A549 (cell line): ENCODE data around the gene ERCC6. TPM values are rescaled to one million over a fixed set of nuclear protein-coding genes. Genes with fewer than 3 reads are reported as not detected.

Source experiments
- ATAC-seq, 2 experiments: fragments of 200-7000 bp in 1 of 2; fragments of >200 bp in 1 of 2; cut with Nextera tagmentation in 1 of 2; cut with Tn5 transposase in 1 of 2; 3 replicates each; pipeline versions ENCODE4 v1.8.0 to v1.9.1; 2018 to 2020; ENCODE audit warnings: mild to moderate bottlenecking in 1 of 2, moderate library complexity in 1 of 2
- CTCF ChIA-PET: fragments of 300-600 bp; sonication (Branson Sonifier 250); formaldehyde crosslinking; extraction: SDS; loops from one replicate; lab custom pipeline; 2021; ENCODE audit warnings: antibody characterized with exemption, inconsistent platforms; lab: Yijun Ruan, JAX
- POLR2A ChIA-PET: fragments of 350-600 bp; formaldehyde crosslinking; extraction: SDS; loops from one replicate; lab custom pipeline; 2021; ENCODE audit warnings: antibody characterized with exemption, inconsistent platforms; lab: Yijun Ruan, JAX
- DNase-seq, 2 experiments: peaks; one replicate each; pipeline versions ENCODE4 v3.0.0 to v3.0.0-alpha.2; 2011 to 2016; ENCODE audit warnings: low read depth in 1 of 2, low spot score in 1 of 2
- FAIRE-seq: peaks from 2 replicates; lab custom pipeline; 2011; peaks lifted over from hg19 to GRCh38; lab: Jason Lieb, UNC
- H3K27ac ChIP-seq, 2 experiments: fragments of >200 bp; sonication (Bioruptor Twin); formaldehyde crosslinking; 3 replicates each; pipeline ENCODE4 v1.5.1; 2016 to 2017
- H3K4me1 ChIP-seq: fragments of >200 bp; sonication (Bioruptor Twin); formaldehyde crosslinking; 3 replicates; pipeline ENCODE4 v1.6.1; 2016
- H3K4me2 ChIP-seq: fragments of >200 bp; sonication (Bioruptor Twin); formaldehyde crosslinking; 3 replicates; pipeline ENCODE4 v1.6.1; 2016
- H3K4me3 ChIP-seq: fragments of >200 bp; sonication (Bioruptor Twin); formaldehyde crosslinking; 3 replicates; pipeline ENCODE4 v1.5.1; 2016
- H3K9me3 ChIP-seq: fragments of >200 bp; sonication (Bioruptor Twin); formaldehyde crosslinking; 3 replicates; pipeline ENCODE4 v1.6.1; 2016
- BHLHE40 ChIP-seq: IDR thresholded peaks from 2 replicates; pipeline ENCODE4 v1.6.1; 2012; ENCODE audit warnings: low read depth, low read length, inconsistent platforms
- CEBPB ChIP-seq, 2 experiments: fragments of >200 bp in 1 of 2; sonication (Bioruptor Twin) in 1 of 2; formaldehyde crosslinking in 1 of 2; IDR thresholded peaks; 2 replicates each; pipeline ENCODE4 v1.6.1; 2012 to 2016
- CTCF ChIP-seq: fragments of >200 bp; sonication (Bioruptor Twin); formaldehyde crosslinking; IDR thresholded peaks from 3 replicates; pipeline ENCODE4 v1.5.1; 2016
- ELK1 ChIP-seq: fragments of 150-350 bp; IDR thresholded peaks from 2 replicates; pipeline ENCODE4 v1.6.1; 2014; ENCODE audit warnings: low read depth, mild to moderate bottlenecking, low read length
- EP300 ChIP-seq, 2 experiments: fragments of >200 bp; sonication (Bioruptor Twin); formaldehyde crosslinking; IDR thresholded peaks; 2 replicates in 1 of 2; 3 replicates in 1 of 2; pipeline ENCODE4 v1.6.1; 2016 to 2017
- ESRRA ChIP-seq: fragments of 150-350 bp; IDR thresholded peaks from 2 replicates; pipeline ENCODE4 v1.6.1; 2014; ENCODE audit warnings: mild to moderate bottlenecking, low read length, borderline replicate concordance
- FOSB ChIP-seq: fragments of 250-450 bp; sonication (Bioruptor Pico); IDR thresholded peaks from 2 replicates; pipeline ENCODE4 v1.5.0; 2020; ENCODE audit warnings: mild to moderate bottlenecking, moderate library complexity
- FOSL2 ChIP-seq, 2 experiments: fragments of 450-650 bp in 1 of 2; fragments of >200 bp in 1 of 2; sonication (Bioruptor Twin) in 1 of 2; formaldehyde crosslinking; IDR thresholded peaks; 2 replicates each; pipeline versions ENCODE4 v1.5.0 to v1.6.1; 2016 to 2020; ENCODE audit warnings: mild to moderate bottlenecking in 1 of 2, moderate library complexity in 1 of 2
- FOXS1 ChIP-seq: fragments of 250-450 bp; sonication (Bioruptor Pico); IDR thresholded peaks from 2 replicates; pipeline ENCODE4 v1.5.0; 2020; ENCODE audit warnings: mild to moderate bottlenecking, moderate library complexity
- GATA3 ChIP-seq: IDR thresholded peaks from 2 replicates; pipeline ENCODE4 v1.6.1; 2012; ENCODE audit warnings: borderline replicate concordance
- HDAC2 ChIP-seq: fragments of 200-600 bp; sonication (generic); IDR thresholded peaks from 2 replicates; pipeline ENCODE4 v1.6.1; 2016
- HEYL ChIP-seq: fragments of 250-450 bp; sonication (Bioruptor Pico); IDR thresholded peaks from 2 replicates; pipeline ENCODE4 v1.8.0; 2021; ENCODE audit warnings: mild to moderate bottlenecking, moderate library complexity
- HOXA7 ChIP-seq: fragments of 250-450 bp; sonication (Bioruptor Pico); IDR thresholded peaks from 2 replicates; pipeline ENCODE4 v1.5.0; 2020; ENCODE audit warnings: mild to moderate bottlenecking, moderate library complexity
- HOXB13 ChIP-seq: fragments of 250-450 bp; sonication (Bioruptor Pico); IDR thresholded peaks from 2 replicates; pipeline ENCODE4 v1.5.0; 2020; ENCODE audit warnings: low read depth, mild to moderate bottlenecking, moderate library complexity
- HOXB5 ChIP-seq: fragments of 250-450 bp; sonication (Bioruptor Pico); IDR thresholded peaks from 2 replicates; pipeline ENCODE4 v1.5.0; 2020; ENCODE audit warnings: mild to moderate bottlenecking, moderate library complexity
- JUN ChIP-seq, 2 experiments: fragments of >200 bp; sonication (Bioruptor Twin); formaldehyde crosslinking; IDR thresholded peaks; 2 replicates in 1 of 2; 3 replicates in 1 of 2; pipeline ENCODE4 v1.6.1; 2016 to 2017
- KDM1A ChIP-seq: fragments of 200-600 bp; sonication (generic); IDR thresholded peaks from 2 replicates; pipeline ENCODE4 v1.6.1; 2016; ENCODE audit warnings: low read depth, mild to moderate bottlenecking
- KDM5A ChIP-seq: fragments of 200-600 bp; sonication (generic); IDR thresholded peaks from 2 replicates; pipeline ENCODE4 v1.6.1; 2016; ENCODE audit warnings: antibody characterized with exemption, mild to moderate bottlenecking
- MAFK ChIP-seq: fragments of 450-650 bp; IDR thresholded peaks from 2 replicates; pipeline ENCODE4 v1.6.1; 2014; ENCODE audit not compliant: partially characterized antibody
- MAX ChIP-seq: IDR thresholded peaks from 2 replicates; pipeline ENCODE4 v1.6.1; 2012
- NFE2L2 ChIP-seq: fragments of 150-350 bp; conservative IDR thresholded peaks from 2 replicates; pipeline ENCODE4 v1.6.1; 2014; ENCODE audit warnings: low read length
- POLR2AphosphoS2 ChIP-seq: conservative IDR thresholded peaks from 2 replicates; pipeline ENCODE4 v1.6.1; 2012; ENCODE audit warnings: low read length, improper control_type of control experiment, inconsistent platforms
- RCOR1 ChIP-seq: fragments of 150-350 bp; IDR thresholded peaks from 2 replicates; pipeline ENCODE4 v1.6.1; 2014; ENCODE audit warnings: antibody characterized with exemption, low read length, low read depth
- REST ChIP-seq: fragments of 200-600 bp; sonication (generic); IDR thresholded peaks from 2 replicates; pipeline ENCODE4 v1.6.1; 2016; ENCODE audit warnings: antibody characterized with exemption, mild to moderate bottlenecking, moderate library complexity
- RFX5 ChIP-seq: fragments of 450-650 bp; IDR thresholded peaks from 2 replicates; pipeline ENCODE4 v1.7.1; 2014; ENCODE audit warnings: antibody characterized with exemption, mild to moderate bottlenecking, moderate library complexity
- RNF2 ChIP-seq: fragments of 200-600 bp; sonication (generic); IDR thresholded peaks from 2 replicates; pipeline ENCODE4 v1.6.1; 2016; ENCODE audit warnings: low read depth, mild to moderate bottlenecking, antibody characterized with exemption, moderate library complexity, borderline replicate concordance
- TP53 ChIP-seq: fragments of 250-450 bp; sonication (Bioruptor Pico); IDR thresholded peaks from 2 replicates; pipeline ENCODE4 v1.5.0; 2021; ENCODE audit warnings: mild to moderate bottlenecking, moderate library complexity
- USF2 ChIP-seq: fragments of 450-650 bp; IDR thresholded peaks from 2 replicates; pipeline ENCODE4 v1.6.1; 2014; ENCODE audit warnings: antibody characterized with exemption
- ZFP36 ChIP-seq: fragments of 450-650 bp; IDR thresholded peaks from 2 replicates; pipeline ENCODE4 v1.6.1; 2014; ENCODE audit warnings: borderline replicate concordance; ENCODE audit not compliant: partially characterized antibody
- ZNF302 ChIP-seq: fragments of 250-450 bp; sonication (Bioruptor Pico); IDR thresholded peaks from 2 replicates; pipeline ENCODE4 v1.9.0; 2021; ENCODE audit warnings: inconsistent platforms, mild to moderate bottlenecking, moderate library complexity
- WGBS: methylation state at CpG from one replicate; pipeline ENCODE4 v1.1.6; 2017; ENCODE audit errors: missing lambda C conversion rate; 5-methylcytosine and 5-hydroxymethylcytosine counted together
- polyA plus RNA-seq, 4 experiments: library from polyadenylated mRNA; depleted of rRNA in 3 of 4; stranded (reverse); fragments of >200 nt; fragmentation: RNase III in 1 of 4; extraction: RNeasy Plus Mini Kit Qiagen cat#74134 plus additional on column Dnase treatment in 1 of 4; gene quantifications; 2 replicates in 3 of 4; 3 replicates in 1 of 4; pipeline ENCODE4 v1.2.3, GENCODE V29; 2011 to 2017

The ERCC6 gene
- polyA plus RNA-seq, 2 of the 4 experiments (the other 2 are of a cell fraction), result 5.8 to 9.4 TPM

GRCh38 chr10:49549640-49550346 is 10.9 kb upstream of the ERCC6 start:
- no peaks in the 10 kb centered on the region for H3K4me1 ChIP-seq
- 0 out of 3 replicates have a peak, but pooled peaks cover 2% of the 10 kb centered on the region for H3K9me3 ChIP-seq
- no peak overlapping the region for H3K27ac ChIP-seq
- no peak overlapping the region for H3K4me3 ChIP-seq
- ATAC-seq, result no peak
- no peak for DNase-seq
- TF ChIP-seq FOSL2 (IDR thresholded peaks at IDR 0.05) (no peak), FOSL2 (CRISPR knock-in tag; IDR thresholded peaks at IDR 0.05) (no peak), HDAC2 (no peak), USF2 (no peak), MAFK (no peak), ESRRA (no peak), JUN (IDR thresholded peaks at IDR 0.05) (no peak), KDM5A (no peak), NFE2L2 (no peak), RNF2 (no peak), ELK1 (no peak), RCOR1 (no peak), ZFP36 (no peak), CEBPB (IDR thresholded peaks at IDR 0.05) (no peak), ZNF302 (CRISPR knock-in tag) (no peak), HOXB5 (CRISPR knock-in tag) (no peak), GATA3 (no peak), BHLHE40 (no peak)
- TF ChIP-seq, all 56 proteins: peak for 0
- no peak overlapping the region for H3K4me2 ChIP-seq
- WGBS, result 60% methylated on average over 1 of the region's 1 CpG
- no peak for FAIRE-seq
- POLR2A ChIA-PET, result no interaction called here
- CTCF ChIA-PET, result interaction anchor here (0.9 to 1.2 kb wide), 3 partner anchors 10 to 43 kb away, joined by 3 to 5 read pairs (median 3); no protein-coding TSS in a partner anchor

GRCh38 chr10:49543604-49544003 is 4.7 kb upstream of the ERCC6 start:
- ChIA-PET POLR2A (no interaction called here), CTCF (interaction anchor here (0.6 to 1.0 kb wide), 2 partner anchors 50 to 827 kb away, joined by 3 to 4 read pairs; no protein-coding TSS in a partner anchor)
- no peak for FAIRE-seq
- DNase-seq, result no peak
- WGBS, result 62% methylated on average over 3 of the region's 3 CpGs
- Histone ChIP-seq H3K27ac (no peak overlapping the region), H3K9me3 (no peaks in the 10 kb centered on the region), H3K4me3 (no peak overlapping the region), H3K4me2 (no peak overlapping the region), H3K4me1 (peaks cover 5% of the 10 kb centered on the region; the same call in 1 of the 3 replicates)
- no peak for TF ChIP-seq KDM1A
- TF ChIP-seq HOXB13, result no peak
- TF ChIP-seq JUN (IDR thresholded peaks at IDR 0.05), result no peak
- no peak for TF ChIP-seq HEYL
- no peak for TF ChIP-seq USF2
- no peak for TF ChIP-seq POLR2AphosphoS2
- TF ChIP-seq TP53, result no peak
- no peak for TF ChIP-seq BHLHE40
- TF ChIP-seq HOXA7 (CRISPR knock-in tag), result no peak
- TF ChIP-seq CEBPB (IDR thresholded peaks at IDR 0.05), result no peak
- TF ChIP-seq CTCF, result no peak
- no peak for TF ChIP-seq REST
- no peak for TF ChIP-seq FOXS1 (CRISPR knock-in tag)
- no peak for TF ChIP-seq FOSB
- TF ChIP-seq HOXB5 (CRISPR knock-in tag), result no peak
- no peak for TF ChIP-seq MAX
- TF ChIP-seq RFX5, result no peak
- no peak for TF ChIP-seq EP300 (IDR thresholded peaks at IDR 0.05)
- TF ChIP-seq ZNF302 (CRISPR knock-in tag), result no peak
- no peak for ATAC-seq
